GM21576 (cell line): ENCODE data around the gene B3GALT2.
"Not testable (repeated sequence)": the region's sequence is repeated elsewhere in the genome, so short reads cannot be mapped to it uniquely, and the experiment has no call there.

Experiments used
- ATAC-seq: cut with Tn5 transposase; IDR thresholded peaks from one replicate; pipeline ENCODE4 v1.9.1; 2021; ENCODE audit warnings: mild to moderate bottlenecking, moderate library complexity; ENCODE audit not compliant: unreplicated experiment

The B3GALT2 gene

GRCh38 chr1:193185901-193186731 lies at the start of gene B3GALT2:
Gene B3GALT2, minus strand, starts transcription at chr1:193186613. Its CDS starts 5,051 bp downstream, at chr1:193181562.
- no peak for ATAC-seq

- no peak for ATAC-seq
Observed at GRCh38 chr1:193234530-193234929, 48.1 kb upstream of the B3GALT2 start.

- ATAC-seq = not testable (repeated sequence)
Observed at GRCh38 chr1:193231146-193231545, 44.7 kb upstream of the B3GALT2 start.

- ATAC-seq = no peak
Observed at GRCh38 chr1:193229136-193229535, 42.7 kb upstream of the B3GALT2 start.

- no peak for ATAC-seq
Observed at GRCh38 chr1:193222056-193222615, 35.7 kb upstream of the B3GALT2 start.

- no peak for ATAC-seq
Observed at GRCh38 chr1:193221651-193222050, 35.2 kb upstream of the B3GALT2 start.

- ATAC-seq = no peak
Observed at GRCh38 chr1:193219391-193219790, 33.0 kb upstream of the B3GALT2 start.

GRCh38 chr1:193216920-193217319 lies 30.5 kb upstream of the B3GALT2 start:
- ATAC-seq = peak; percentile 65

GRCh38 chr1:193213998-193214397 lies 27.6 kb upstream of the B3GALT2 start:
- no peak for ATAC-seq

GRCh38 chr1:193212637-193213036 lies 26.2 kb upstream of the B3GALT2 start:
- ATAC-seq = no peak

GRCh38 chr1:193211539-193211938 lies 25.1 kb upstream of the B3GALT2 start:
- ATAC-seq = peak; percentile 74

GRCh38 chr1:193210996-193211395 lies 24.6 kb upstream of the B3GALT2 start:
- no peak for ATAC-seq

GRCh38 chr1:193201021-193201420 lies 14.6 kb upstream of the B3GALT2 start:
- ATAC-seq = no peak

- ATAC-seq = no peak
Observed at GRCh38 chr1:193199940-193200339, 13.5 kb upstream of the B3GALT2 start.

- no peak for ATAC-seq
Observed at GRCh38 chr1:193192586-193192985, 6.2 kb upstream of the B3GALT2 start.

GRCh38 chr1:193190096-193190744 lies 3.8 kb upstream of the B3GALT2 start:
- ATAC-seq = no peak

GRCh38 chr1:193189442-193190095 lies 3.2 kb upstream of the B3GALT2 start:
- no peak for ATAC-seq

- ATAC-seq = not testable (repeated sequence)
Observed at GRCh38 chr1:193188915-193189314, 2.5 kb upstream of the B3GALT2 start.

GRCh38 chr1:193187114-193187513 lies 701 bp upstream of the B3GALT2 start:
- ATAC-seq = no peak

- no peak for ATAC-seq
Observed at GRCh38 chr1:193185211-193185610, 1.2 kb downstream of the B3GALT2 start.

GRCh38 chr1:193184776-193185175 lies 1.6 kb downstream of the B3GALT2 start:
- no peak for ATAC-seq
